Measurements from ENCODE around the gene ZNF544.
A peak's percentile ranks its signal among the peaks of the same experiment; 100 is the strongest.
"Not testable (repeated sequence)": the region's sequence is repeated elsewhere in the genome, so short reads cannot be mapped to it uniquely, and the experiment has no call there.

The ZNF544 gene

DNA sequence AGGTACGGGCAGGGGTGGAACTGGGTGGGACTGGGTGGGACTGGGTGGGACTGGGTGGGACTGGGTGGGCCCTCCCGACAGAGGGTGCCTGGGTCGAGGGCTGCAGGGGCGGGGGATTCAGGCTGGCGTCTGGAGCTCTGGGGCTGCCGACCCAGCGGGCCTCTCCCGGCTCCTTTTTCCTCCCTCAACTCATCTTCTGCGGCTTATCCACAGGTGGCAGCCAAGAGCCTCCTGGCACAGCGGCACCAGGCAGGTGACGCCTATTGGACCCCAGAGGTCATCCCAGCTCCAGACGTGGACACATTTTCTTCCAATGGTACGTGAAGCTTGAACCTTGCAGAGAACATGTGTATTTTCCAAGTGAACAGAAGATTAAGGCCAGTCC lies 533 bp downstream of the ZNF544 start:
- H3K27ac ChIP-seq = no peak overlapping the region
- peaks cover 15% of the 10 kb centered on the region for H3K36me3 ChIP-seq
- no peaks in the 10 kb centered on the region for H3K27me3 ChIP-seq
- TF ChIP-seq, protein P1, sequence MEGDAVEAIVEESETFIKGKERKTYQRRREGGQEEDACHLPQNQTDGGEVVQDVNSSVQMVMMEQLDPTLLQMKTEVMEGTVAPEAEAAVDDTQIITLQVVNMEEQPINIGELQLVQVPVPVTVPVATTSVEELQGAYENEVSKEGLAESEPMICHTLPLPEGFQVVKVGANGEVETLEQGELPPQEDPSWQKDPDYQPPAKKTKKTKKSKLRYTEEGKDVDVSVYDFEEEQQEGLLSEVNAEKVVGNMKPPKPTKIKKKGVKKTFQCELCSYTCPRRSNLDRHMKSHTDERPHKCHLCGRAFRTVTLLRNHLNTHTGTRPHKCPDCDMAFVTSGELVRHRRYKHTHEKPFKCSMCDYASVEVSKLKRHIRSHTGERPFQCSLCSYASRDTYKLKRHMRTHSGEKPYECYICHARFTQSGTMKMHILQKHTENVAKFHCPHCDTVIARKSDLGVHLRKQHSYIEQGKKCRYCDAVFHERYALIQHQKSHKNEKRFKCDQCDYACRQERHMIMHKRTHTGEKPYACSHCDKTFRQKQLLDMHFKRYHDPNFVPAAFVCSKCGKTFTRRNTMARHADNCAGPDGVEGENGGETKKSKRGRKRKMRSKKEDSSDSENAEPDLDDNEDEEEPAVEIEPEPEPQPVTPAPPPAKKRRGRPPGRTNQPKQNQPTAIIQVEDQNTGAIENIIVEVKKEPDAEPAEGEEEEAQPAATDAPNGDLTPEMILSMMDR (IDR thresholded peaks at IDR 0.05) = no peak
- peaks cover 14% of the 10 kb centered on the region in 2 experiments for H3K4me1 ChIP-seq (ENCODE audit: control insufficient read depth in 1 of 2, insufficient read depth in 1 of 2, low read depth in 1 of 2, low read length in 1 of 2)
- H3K4me3 ChIP-seq (ENCODE audit: low read depth in 1 of 2, low read length in 1 of 2) = peak overlapping the region; percentile 79 to 83
- no peaks in the 10 kb centered on the region for H3K9me3 ChIP-seq

DNA sequence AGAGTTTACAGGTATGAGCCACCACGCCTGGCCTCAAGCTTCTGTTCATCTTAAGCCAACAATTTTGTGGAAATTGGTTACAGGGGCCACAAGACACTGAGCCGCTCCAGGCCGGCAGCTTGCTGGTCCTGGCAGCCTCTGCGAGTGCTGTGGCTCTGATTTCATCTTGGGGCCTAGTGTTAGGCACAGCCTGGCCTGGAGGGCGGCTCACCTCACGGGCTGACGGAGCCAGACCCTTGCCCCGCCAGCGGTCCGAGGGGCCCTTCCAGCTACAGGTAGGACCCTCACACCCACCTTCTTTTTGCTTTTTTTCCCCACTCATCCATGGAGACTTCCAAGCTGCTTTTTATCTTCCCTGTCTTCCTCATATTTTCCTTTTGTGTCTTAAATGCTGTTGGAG lies 8.6 kb downstream of the ZNF544 start:
- no peak overlapping the region for H3K4me3 ChIP-seq (ENCODE audit: low read depth in 1 of 2, low read length in 1 of 2)
- TF ChIP-seq, protein P1 (IDR thresholded peaks at IDR 0.05) = no peak

DNA sequence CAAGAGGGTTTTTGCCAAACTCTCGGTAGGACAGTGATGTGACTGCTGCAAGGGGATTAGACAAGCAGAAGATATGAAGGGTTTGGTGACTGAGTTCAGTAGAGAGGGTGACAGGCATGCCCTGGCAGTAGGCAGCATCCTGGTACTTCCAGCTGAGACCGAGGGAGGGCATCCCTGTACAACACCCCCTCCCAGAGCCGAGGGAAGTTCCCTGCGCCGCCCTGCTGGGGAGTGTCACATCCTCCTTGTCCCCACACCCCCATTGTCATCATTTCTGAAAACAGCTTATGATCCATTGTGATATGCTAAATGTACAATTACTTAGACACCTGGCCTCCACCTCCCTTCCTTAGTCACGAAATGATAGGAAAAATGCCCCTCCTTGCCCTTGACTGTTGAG lies 14.6 kb downstream of the ZNF544 start:
- H3K4me1 ChIP-seq (ENCODE audit: control insufficient read depth in 1 of 2, insufficient read depth in 1 of 2, low read depth in 1 of 2, low read length in 1 of 2) = no peaks in the 10 kb centered on the region
- no peak overlapping the region for H3K4me3 ChIP-seq (ENCODE audit: low read depth in 1 of 2, low read length in 1 of 2)
- TF ChIP-seq, protein P1 (IDR thresholded peaks at IDR 0.05) = no peak
- H3K27ac ChIP-seq = no peak overlapping the region
- H3K36me3 ChIP-seq = peaks cover 46% of the 10 kb centered on the region
- H3K9me3 ChIP-seq = peaks cover 67% of the 10 kb centered on the region
- H3K27me3 ChIP-seq = no peaks in the 10 kb centered on the region

More for the DNA sequence above, 8.6 kb downstream of the ZNF544 start:
- H3K27ac ChIP-seq = no peak overlapping the region
- peaks cover 21% of the 10 kb centered on the region for H3K36me3 ChIP-seq
- peaks cover 21% of the 10 kb centered on the region for H3K9me3 ChIP-seq
- no peaks in the 10 kb centered on the region for H3K4me1 ChIP-seq (ENCODE audit: control insufficient read depth in 1 of 2, insufficient read depth in 1 of 2, low read depth in 1 of 2, low read length in 1 of 2)
- no peaks in the 10 kb centered on the region for H3K27me3 ChIP-seq

DNA sequence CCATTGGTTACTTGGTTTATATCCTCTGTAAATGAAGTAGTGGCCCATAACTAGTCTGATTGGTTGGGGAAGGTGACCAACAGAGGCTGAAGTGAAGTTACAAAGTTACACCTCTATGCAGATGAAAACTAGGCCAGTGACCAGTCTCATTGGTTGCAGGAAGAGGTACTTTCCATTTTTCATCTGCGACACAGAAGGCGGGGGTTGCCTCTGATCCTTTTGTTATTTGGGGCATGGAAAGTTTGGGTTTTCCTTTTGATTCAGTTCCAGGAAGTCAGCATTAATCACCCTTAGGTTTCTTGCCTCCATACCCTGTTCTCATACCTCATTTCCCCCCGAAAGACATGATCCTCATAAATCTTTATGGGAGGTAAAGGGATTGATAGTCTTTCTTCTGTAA lies 20.2 kb downstream of the ZNF544 start:
- TF ChIP-seq, protein P1 (IDR thresholded peaks at IDR 0.05) = no peak
- Histone ChIP-seq H3K4me1 (ENCODE audit: control insufficient read depth in 1 of 2, insufficient read depth in 1 of 2, low read depth in 1 of 2, low read length in 1 of 2) (no peaks in the 10 kb centered on the region), H3K36me3 (peaks cover 49% of the 10 kb centered on the region), H3K9me3 (peaks cover 80% of the 10 kb centered on the region), H3K4me3 (ENCODE audit: low read depth in 1 of 2, low read length in 1 of 2) (no peak overlapping the region), H3K27ac (no peak overlapping the region), H3K27me3 (no peaks in the 10 kb centered on the region)

DNA sequence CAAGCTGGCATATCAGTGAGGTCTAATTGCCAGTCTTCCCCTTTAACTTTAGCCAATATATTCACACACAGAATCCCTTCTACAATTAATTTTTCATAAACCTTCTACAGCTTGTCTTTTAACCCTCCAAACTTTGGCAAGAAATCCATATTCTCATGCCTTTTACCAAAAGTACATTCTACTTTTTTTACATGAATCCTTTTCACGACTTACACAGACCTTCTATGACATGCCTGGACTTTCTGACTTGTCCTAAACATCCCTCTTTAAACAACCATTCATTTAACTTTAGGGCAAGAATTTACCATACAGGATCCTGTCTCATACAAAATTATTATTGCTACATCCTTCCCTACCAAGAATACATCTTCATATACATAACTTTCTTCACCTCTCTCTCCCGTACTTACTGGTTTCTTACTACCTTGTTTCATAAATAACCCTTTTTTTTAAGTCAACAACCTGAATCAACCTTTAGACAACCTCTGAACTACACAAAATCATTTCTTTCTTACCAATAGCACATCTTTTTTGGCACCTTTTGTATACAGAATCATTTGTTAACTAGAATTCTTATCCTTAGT lies 23.5 kb downstream of the ZNF544 start:
- Histone ChIP-seq H3K9me3 (peaks cover 81% of the 10 kb centered on the region), H3K4me3 (ENCODE audit: low read depth in 1 of 2, low read length in 1 of 2) (no peak overlapping the region), H3K27ac (no peak overlapping the region), H3K4me1 (ENCODE audit: control insufficient read depth in 1 of 2, insufficient read depth in 1 of 2, low read depth in 1 of 2, low read length in 1 of 2) (no peaks in the 10 kb centered on the region), H3K36me3 (peaks cover 19% of the 10 kb centered on the region), H3K27me3 (no peaks in the 10 kb centered on the region)
- TF ChIP-seq, protein P1 (IDR thresholded peaks at IDR 0.05) = no peak

DNA sequence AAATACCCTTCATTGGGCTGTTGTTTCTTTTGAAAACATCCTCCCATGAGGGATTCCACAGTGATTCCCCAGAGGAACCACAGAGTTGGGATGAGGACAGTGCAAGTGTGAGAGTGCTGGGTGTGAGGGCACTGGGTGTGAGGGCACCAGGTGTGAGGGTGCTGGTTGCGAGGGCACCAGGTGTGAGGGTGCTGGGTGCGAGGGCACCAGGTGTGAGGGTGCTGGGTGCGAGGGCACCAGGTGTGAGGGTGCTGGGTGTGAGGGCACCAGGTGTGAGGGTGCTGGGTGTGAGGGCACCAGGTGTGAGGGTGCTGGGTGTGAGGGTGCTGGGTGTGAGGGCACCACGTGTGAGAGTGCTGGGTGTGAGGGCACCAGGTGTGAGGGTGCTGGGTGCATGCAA lies 29.5 kb downstream of the ZNF544 start:
- peaks cover 91% of the 10 kb centered on the region for H3K9me3 ChIP-seq
- H3K27me3 ChIP-seq; H3K27ac ChIP-seq; H3K4me1 ChIP-seq (ENCODE audit: control insufficient read depth in 1 of 2, insufficient read depth in 1 of 2, low read depth in 1 of 2, low read length in 1 of 2); H3K4me3 ChIP-seq (ENCODE audit: low read depth in 1 of 2, low read length in 1 of 2); H3K36me3 ChIP-seq: not testable (repeated sequence)

All from neutrophil (primary cell).